H7 (cell line): Measurements from ENCODE around the gene ARGLU1. TPM values are rescaled to one million over a fixed set of nuclear protein-coding genes. Genes with fewer than 3 reads are reported as not detected.

Experiments used
- DNase-seq: peaks from one replicate; pipeline ENCODE4 v3.0.0; 2012
- H3K27me3 ChIP-seq: 2 replicates; pipeline ENCODE4 v1.6.0; 2011; ENCODE audit warnings: mild to moderate bottlenecking, low read length; ENCODE audit not compliant: control insufficient read depth, insufficient read depth
- H3K36me3 ChIP-seq: replicated peaks from 2 replicates; pipeline ENCODE4 v1.5.1; 2011; ENCODE audit warnings: low read length; ENCODE audit not compliant: control insufficient read depth, insufficient read depth
- H3K4me3 ChIP-seq: 2 replicates; pipeline ENCODE4 v1.5.1; 2011; ENCODE audit warnings: low read depth, mild to moderate bottlenecking, control low read depth, low read length, moderate library complexity; ENCODE audit not compliant: insufficient read depth
- total RNA-seq: library from RNA; depleted of rRNA; stranded (reverse); fragments of >200 nt; shearing (Covaris generic); gene quantifications from 2 replicates; pipeline ENCODE4 v1.2.3, GENCODE V29; 2014

Gene ARGLU1
- total RNA-seq, 1 experiment from 2014 or later, result 45.9 TPM

DNA sequence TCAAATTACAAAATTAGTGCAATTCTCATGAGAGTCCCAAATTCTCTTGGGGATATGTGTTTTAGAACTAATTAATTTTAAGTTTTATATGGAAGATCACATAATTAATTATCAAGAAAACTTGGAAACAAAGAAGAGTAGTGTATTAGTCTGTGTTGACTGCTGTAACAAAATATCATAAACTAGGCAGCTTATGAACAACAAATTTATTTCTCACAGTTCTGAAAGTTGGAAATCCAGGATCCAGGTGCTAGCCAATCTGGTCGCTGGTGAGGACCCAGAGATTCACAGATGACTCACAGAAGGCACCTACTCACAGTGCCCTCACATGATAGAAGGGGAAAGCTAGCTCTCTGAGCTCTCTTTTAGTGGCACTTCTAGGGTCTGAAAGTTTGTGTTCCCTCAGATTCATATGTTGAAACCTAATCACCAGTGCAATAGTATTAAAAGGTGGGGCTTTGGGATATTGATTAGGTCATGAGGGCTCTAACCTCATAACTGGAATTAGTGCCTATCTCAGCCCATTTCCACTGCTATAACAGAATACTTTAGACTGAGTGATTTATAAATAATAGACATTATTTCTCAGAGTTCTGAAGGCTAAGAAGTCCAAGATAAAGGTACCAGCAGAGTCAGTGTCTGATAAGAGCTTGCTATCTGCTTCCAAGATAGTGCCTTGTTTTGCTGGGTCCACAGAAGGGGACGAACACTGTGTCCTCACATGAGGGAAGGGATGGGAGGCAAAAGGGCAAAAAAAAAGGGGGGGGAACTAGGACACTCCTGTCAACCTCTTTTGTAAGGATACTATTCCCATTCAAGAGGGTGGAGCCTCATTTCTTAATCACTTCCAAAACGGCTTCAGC is 1.5 kb upstream of the ARGLU1 start:
- no peak overlapping the region for H3K4me3 ChIP-seq
- H3K27me3 ChIP-seq, result no peaks in the 10 kb centered on the region
- H3K36me3 ChIP-seq, result no peaks in the 10 kb centered on the region
- DNase-seq, result no peak

DNA sequence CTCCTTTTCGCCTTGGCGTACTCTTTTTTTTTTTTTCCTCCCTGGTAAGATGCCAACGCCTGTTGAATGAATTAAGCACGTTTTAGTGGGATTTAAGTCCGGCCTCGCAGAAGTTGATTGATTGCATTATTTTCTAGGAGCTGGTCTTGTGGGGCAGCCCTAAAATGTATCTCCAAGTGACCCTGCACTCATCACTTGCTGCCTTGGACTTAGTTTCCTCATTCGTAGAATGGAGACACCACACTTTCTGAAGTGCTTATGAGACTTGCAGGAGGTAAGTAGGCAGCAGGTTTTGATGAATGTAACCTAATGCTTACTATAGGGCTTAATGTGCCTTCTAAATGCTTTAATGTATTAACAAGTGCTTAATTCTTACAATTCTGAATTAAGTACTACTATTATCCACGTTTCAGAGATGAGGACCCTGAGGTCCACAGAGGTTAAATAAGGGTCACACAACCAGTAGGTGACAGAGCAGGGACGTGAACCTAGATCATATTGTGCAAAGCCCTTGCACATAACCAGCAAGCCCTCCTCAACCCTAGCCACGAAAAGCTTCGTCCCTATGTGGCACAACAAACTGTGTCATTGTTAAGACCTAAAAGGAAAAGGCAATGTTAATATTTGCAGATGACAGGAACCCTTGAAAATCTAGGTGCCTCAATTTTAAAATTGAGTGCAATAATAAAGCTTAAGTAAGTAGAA is 514 bp upstream of the ARGLU1 start:
- peak overlapping the region; percentile 96 for H3K4me3 ChIP-seq
- no peaks in the 10 kb centered on the region for H3K36me3 ChIP-seq
- DNase-seq, result no peak
- H3K27me3 ChIP-seq, result no peaks in the 10 kb centered on the region

DNA sequence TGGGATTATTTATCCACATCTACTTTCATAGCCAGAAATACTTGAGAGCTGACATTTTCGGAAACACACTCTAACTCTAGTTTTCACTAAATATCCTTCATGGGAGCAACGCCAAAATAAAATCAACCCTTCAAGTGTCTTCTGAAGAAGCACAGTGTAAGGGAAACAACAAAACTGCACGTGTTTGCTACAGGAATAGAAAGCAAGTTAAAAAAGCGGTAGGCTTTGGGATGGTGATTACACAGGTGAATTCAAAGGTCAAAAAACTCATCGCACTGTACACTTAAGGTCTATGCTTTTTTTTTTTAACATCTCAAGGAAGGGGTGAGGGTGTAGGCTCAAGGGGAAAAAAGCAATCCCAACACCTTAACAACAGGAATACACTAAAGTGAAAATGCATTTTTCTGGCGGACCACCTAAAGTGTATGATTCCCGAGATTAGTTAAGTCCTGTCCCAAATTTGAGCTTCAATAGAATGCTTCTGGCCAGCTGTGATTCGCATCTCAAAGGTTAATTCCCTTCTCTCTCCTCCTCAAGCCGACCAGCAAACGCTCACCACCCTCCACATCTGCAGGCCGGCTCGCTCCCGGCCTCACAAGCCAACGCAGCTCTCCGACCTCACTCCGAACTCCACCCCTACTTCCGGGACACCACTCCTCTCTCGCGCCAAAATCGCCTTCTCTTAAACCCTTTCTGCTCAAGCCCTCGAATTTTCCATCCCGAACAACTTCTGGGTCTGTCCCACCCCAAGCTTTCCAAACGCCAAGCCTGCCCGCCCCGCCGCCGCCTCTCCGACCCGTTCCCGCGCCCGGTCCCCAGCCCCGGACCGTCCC is 1.1 kb downstream of the ARGLU1 start:
- peak overlapping the region; percentile 96 for H3K4me3 ChIP-seq
- H3K36me3 ChIP-seq, result no peaks in the 10 kb centered on the region
- no peaks in the 10 kb centered on the region for H3K27me3 ChIP-seq
- DNase-seq, result peak; percentile 74

DNA sequence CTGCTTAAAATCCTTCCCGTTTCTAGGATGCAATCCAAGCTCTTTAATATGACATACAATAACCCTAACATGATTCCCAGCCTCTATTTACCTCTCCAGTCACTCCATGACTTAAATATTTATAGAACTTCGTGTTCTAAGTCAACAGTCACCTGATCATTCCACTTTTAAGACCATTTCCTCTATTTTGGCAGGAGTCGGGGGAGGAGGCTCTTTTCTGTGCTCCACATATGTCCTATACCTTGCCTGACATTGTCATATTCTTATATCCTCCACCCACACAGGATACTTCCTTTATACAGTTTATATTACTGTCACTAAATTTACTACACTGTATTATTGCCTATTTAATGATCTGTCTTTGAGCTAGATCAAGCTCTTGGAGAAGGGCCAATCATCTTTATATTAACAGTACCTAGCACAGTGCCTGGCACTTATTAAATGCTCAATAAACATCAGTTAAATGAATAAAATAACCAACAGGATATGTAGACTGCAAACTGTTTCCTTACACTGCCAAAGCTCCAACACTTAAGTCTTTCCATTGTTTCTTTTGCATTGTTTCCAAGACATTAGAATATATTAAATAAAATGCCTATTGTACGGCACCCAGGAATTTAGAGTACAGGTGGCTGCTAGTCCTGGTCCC is 2.7 kb downstream of the ARGLU1 start:
- no peak overlapping the region; the same call in 1 of the 2 replicates for H3K4me3 ChIP-seq
- no peaks in the 10 kb centered on the region for H3K27me3 ChIP-seq
- no peaks in the 10 kb centered on the region for H3K36me3 ChIP-seq
- DNase-seq, result no peak

DNA sequence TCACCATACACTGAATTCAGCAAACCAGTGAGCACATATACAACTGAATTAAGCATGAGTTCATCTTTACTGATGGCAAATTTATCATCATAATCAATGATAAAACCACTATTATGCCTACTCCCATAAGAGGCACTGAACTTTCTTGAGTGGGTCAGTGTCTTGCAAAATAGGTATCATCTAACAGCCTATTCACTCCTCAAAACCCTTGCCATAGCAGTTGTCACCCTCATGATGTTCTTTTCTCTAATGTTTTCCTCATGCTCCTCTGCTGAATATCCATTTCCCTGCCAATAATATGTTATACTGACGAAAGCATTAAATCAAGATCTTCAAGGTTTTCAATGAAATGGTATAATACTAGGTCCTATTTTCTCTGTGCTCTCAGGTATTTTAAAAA is 5.6 kb downstream of the ARGLU1 start:
- peaks cover 13% of the 10 kb centered on the region for H3K36me3 ChIP-seq
- no peak for DNase-seq
- H3K4me3 ChIP-seq, result no peak overlapping the region
- H3K27me3 ChIP-seq, result no peaks in the 10 kb centered on the region

DNA sequence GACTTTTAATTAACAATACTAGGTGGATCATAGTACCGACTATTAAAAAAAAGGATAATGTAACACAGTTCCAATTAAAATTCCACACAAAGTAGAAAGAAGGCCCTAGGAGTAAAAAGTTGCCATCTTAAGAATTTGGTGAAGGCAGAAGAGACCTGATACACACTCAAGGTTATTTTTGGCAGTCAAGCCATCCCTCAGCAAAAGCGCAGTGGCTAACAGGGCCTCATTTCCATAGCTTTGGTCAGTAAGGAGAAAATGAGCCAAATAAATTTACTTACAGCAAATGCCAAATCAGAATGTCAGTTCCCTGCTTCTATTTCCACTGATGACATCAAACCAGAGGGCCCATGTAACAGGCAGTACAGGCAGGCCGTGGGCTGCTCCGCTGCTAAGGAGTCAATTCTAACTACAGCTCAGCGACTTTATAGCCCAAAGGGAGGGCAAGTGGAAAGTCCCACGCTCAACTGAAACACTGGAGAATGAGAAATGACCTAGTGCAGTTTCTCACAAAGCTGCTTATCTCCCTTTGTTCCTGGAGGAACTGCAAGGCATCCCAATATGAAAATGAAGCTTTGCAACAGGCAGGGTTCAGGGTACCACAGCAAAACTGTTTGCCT is 6.3 kb downstream of the ARGLU1 start:
- no peak for DNase-seq
- H3K4me3 ChIP-seq, result no peak overlapping the region
- H3K27me3 ChIP-seq, result no peaks in the 10 kb centered on the region
- H3K36me3 ChIP-seq, result peaks cover 14% of the 10 kb centered on the region

DNA sequence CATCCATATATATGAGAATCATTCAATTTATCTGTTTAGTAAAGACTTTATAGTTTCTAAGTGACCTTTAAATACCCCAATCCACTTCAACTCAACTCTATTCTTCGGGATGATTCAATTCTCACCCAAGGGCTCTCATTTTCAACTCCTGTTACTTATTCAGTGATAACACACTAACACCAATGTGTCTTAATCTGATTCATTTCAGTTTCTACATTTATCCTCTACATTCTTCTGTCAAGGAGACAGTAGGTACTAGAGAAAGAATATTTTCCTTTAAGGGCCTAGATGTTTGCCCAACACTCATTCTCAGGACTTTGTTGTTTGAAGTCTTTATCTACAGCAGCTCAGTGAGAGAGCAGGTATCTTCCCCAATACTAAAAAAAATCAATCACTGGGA is 7.1 kb downstream of the ARGLU1 start:
- DNase-seq, result no peak
- Histone ChIP-seq H3K4me3 (no peak overlapping the region), H3K27me3 (no peaks in the 10 kb centered on the region), H3K36me3 (peaks cover 18% of the 10 kb centered on the region)

DNA sequence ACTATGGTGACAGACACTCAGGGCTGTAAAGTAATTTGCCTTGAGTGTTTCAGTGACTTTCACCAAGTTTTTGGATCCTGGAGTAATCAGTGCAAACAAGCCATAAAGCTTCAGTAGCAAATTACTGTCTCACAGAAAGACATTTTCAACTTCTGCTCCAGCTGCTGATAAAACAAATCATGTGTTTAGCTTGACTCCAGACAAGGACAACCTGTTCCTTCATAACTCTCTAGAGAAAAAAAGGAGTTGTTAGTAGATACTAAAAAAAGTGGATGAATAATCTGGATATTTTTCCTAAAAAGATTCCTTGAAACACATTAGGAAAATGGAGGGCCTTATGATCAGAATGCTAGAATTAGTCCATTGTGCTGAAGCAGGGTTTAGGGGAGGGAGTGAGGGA is 9.4 kb downstream of the ARGLU1 start:
- Histone ChIP-seq H3K36me3 (peaks cover 25% of the 10 kb centered on the region), H3K4me3 (no peak overlapping the region), H3K27me3 (no peaks in the 10 kb centered on the region)
- DNase-seq, result no peak

DNA sequence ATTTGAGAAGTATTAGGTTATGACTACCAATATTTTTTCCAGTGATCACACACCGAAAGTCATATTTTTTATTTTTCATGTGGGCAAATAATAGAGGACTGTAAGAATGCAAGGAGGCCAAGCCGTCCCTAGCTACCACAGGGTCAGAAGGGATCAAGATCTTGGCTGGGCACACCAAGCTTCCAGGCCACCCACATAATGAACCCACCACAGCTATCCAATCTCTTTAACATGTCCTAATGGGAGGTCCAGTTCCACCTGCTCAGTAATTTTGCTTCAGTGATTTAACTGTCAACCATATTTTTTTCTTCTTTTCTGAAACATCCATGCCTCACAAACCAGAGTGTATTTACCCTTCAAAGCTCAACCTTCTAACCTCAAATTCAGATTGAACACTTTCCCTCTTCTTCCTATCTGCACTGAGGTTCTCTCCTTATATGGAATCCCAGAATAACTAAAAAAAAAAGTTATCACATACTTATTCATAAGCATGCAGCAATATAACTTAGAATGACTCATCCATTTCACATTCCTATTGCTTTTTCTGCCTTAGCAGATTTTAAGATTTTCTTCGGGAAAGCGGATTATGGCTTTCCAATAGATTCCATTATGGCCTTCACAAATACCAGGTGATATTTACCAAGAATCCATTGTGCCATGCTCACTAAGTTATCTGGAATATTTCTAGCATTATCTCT is 12.2 kb downstream of the ARGLU1 start:
- H3K4me3 ChIP-seq, result no peak overlapping the region
- no peak for DNase-seq
- no peaks in the 10 kb centered on the region for H3K27me3 ChIP-seq
- H3K36me3 ChIP-seq, result peaks cover 25% of the 10 kb centered on the region

DNA sequence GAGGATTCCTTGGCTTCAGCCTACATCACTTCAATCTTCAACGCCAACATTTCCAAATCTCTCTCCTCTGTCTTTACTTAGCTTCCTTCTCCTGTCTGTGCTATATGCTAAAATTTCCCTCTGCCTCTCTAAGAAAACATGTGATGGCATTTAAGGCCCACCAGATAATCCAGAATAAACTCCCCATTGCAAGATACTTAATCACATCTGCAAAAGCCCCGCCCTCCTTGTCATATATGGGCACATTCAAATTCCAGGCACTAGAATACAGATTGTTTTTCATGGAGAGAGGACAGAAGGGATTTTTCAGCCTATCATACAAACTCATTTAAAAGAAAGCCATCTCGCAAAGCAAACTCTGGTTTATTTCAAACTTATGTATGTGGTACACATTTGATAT is 16.2 kb downstream of the ARGLU1 start:
- peaks cover 17% of the 10 kb centered on the region for H3K36me3 ChIP-seq
- no peak for DNase-seq
- H3K4me3 ChIP-seq, result no peak overlapping the region
- no peaks in the 10 kb centered on the region for H3K27me3 ChIP-seq

DNA sequence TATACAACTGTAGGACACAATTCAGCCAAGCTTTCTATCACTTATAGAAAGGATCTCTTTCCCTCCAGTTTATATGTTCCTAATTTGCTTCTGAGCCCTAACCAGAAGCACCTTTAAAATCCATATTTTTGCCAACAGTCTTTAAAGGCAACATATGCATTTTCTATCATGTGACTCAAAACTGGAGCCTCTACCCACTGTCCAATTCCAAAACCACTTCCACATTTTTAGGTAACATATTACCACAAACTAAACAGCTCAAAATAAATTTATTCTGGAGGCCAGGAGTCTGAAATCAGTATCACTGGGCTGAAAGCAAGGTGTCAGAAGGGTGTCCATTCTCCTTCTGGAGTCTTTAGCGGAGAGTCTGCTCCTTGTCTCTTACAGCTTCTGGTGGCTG is 16.6 kb downstream of the ARGLU1 start:
- Histone ChIP-seq H3K4me3 (no peak overlapping the region), H3K36me3 (peaks cover 16% of the 10 kb centered on the region), H3K27me3 (no peaks in the 10 kb centered on the region)
- no peak for DNase-seq

DNA sequence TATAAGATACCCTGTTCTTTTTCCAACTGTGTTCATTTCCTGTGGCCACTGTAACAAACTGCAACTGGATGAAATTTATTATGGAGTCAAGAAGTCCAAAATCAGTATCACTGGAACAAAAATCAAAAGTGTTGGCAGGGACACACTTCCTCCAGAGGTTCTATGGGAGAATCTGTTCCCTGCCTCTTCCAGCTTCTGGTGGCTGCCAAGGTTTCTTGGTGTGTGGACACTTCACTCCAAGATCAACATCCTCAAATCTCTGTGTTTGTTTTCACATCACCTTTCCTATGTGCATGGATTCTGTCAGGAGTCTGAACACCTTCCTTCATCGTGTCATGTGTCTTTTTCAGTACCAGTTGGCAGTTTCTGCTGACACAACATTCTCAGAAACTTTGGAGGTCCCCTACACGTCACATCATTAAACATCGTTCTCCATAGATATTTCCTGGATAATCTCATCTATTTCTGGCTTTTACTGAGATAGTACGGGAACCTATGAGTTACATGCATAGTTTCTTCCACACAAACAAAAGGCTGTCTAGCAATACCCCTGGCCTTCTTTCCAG is 17.3 kb downstream of the ARGLU1 start:
- Histone ChIP-seq H3K36me3 (peaks cover 11% of the 10 kb centered on the region), H3K27me3 (no peaks in the 10 kb centered on the region), H3K4me3 (no peak overlapping the region)
- no peak for DNase-seq

DNA sequence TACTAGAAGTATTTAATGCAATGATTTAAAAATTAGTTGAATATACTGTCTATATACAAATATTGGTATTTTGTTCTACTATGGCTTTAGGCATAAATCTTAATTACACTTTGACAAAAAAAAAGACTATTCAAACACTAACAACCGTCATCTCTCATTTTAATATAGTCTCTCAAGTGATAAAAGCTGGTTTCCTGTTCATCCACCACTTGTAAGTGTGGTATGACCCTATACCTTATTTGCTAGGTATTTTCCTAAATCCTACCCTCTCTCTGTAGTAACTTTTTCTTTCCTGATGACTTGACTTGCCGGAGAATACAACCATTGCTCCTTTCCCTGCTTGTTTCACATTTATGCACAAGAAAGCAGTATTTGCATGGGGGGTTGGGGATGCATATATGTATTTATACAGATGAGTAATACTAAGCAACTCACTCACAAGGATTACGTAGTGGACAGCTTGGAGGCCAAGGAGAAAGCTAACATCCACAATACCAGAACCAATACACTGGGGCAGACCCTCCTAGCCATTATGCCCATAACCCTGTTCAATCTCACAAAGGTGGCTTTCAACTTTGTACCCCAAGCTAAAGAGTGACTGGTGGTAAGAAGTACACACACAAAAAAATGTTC is 19.8 kb downstream of the ARGLU1 start:
- DNase-seq, result no peak
- H3K4me3 ChIP-seq, result no peak overlapping the region
- H3K36me3 ChIP-seq, result peaks cover 7% of the 10 kb centered on the region
- H3K27me3 ChIP-seq, result no peaks in the 10 kb centered on the region
